ENCODE data around the gene NPR3.

Gene NPR3

GRCh38 chr5:32710550-32711361 is at the start of gene NPR3:
Gene NPR3, plus strand, starts transcription at chr5:32711321. Its CDS starts 456 bp downstream, at chr5:32711777.
- no peak for DNase-seq (ENCODE audit: low read depth)

- no peak for DNase-seq (ENCODE audit: low read depth)
Measured at GRCh38 chr5:32664523-32664922, 46.6 kb upstream of the NPR3 start.

GRCh38 chr5:32668552-32668951 is 42.6 kb upstream of the NPR3 start:
- DNase-seq (ENCODE audit: low read depth) = no peak

GRCh38 chr5:32673272-32673671 is 37.8 kb upstream of the NPR3 start:
- no peak for DNase-seq (ENCODE audit: low read depth)

DNA sequence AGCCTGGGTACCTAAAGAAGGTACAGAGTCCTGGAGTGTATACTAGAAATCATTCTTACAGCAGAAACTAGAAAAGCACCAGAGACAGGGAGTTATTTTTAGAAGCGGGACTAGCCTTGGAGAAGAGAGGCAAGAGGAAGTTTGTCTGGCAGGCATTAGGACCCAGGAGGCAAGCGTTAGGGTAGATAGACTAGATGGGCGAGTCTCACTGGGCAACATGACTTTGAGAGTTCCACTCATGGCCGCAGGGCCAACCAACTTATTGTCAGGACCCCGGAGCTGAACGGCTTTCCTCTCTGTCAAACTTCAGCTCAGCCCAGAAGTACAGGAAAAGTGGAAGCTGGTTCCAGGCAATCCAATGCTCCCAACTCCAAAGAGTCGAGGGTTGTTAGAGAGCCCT is 34.1 kb upstream of the NPR3 start:
- DNase-seq (ENCODE audit: low read depth) = no peak

DNA sequence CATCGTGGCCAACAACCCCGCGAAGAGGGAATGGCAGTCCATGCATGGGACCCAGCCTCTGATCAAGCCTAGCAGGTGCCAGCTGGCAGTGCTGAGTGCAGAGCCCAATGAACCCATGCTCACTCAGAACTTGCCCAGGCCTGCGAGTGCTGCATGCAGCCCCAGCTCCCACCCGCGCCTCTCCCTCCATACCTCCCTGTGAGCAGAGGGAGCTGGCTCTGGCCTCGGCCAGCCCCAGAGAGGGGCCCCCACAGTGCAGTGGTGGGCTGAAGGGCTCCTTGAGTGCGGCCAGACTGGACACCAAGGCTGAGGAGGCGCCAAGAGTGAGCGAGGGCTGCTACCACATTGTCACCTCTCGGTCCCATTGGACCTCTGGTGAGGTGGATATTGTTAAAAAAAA is 32.6 kb upstream of the NPR3 start:
- DNase-seq (ENCODE audit: low read depth) = no peak

DNA sequence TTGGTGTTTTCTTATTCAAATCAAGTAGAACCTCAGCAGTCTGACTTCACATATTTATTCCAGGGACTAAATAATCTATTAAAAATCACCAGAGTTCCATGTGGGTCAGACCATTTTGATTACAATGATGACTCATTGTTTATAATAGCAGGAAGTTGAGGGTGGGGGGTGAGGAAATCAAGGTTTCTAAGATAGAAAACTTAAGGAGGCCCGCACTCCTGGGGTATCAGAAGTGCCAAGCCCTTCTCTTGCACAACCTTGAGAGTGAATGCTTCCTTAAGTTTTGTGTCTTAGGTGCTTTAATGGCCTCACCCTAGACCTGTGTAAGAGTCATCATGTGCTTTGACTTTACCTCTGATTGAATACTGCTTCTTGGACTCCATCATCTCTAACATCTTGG is 31.9 kb upstream of the NPR3 start:
- DNase-seq (ENCODE audit: low read depth) = no peak

- no peak for DNase-seq (ENCODE audit: low read depth)
Measured at GRCh38 chr5:32680183-32680582, 30.9 kb upstream of the NPR3 start.

GRCh38 chr5:32683125-32683524 is 28.0 kb upstream of the NPR3 start:
- no peak for DNase-seq (ENCODE audit: low read depth)

GRCh38 chr5:32684260-32684659 is 26.9 kb upstream of the NPR3 start:
- no peak for DNase-seq (ENCODE audit: low read depth)

- DNase-seq (ENCODE audit: low read depth) = no peak
Measured at GRCh38 chr5:32686799-32687498, 24.2 kb upstream of the NPR3 start.

DNA sequence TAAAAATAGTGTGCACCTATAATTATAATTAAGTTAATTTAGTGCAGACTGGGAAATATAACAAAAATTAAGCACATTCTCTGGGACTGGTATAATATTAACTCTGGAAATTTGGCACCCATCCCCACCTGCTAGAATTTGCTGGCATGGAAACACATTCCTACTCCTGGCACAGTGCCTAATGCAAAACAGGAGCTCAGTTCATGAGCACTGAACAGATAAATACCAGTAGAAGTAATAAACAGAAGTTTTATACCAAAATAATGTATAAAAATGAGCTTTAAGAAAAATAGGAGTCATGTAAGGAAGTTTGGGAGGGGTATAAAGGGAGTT is 23.7 kb upstream of the NPR3 start:
- no peak for DNase-seq (ENCODE audit: low read depth)

DNA sequence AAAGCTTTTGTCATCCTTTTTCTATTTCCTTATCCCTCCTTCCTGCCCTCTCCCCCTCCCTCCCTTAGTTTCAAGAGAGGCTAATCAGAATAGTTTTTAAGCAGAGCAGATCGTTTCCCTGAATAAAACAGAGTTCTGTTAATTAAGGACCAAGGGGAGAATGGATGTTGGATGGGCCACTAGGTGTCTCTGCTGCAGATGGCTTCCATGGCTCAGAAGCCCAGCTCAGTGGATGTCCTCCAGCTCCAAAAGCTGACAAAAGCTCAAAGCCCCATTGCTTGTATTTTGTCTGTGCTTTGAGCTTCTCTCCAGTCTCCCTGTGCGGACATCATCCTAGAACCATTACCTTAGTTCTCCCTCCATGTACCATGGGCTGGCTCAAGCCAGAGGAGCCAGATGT is 21.0 kb upstream of the NPR3 start:
- DNase-seq (ENCODE audit: low read depth) = no peak

DNA sequence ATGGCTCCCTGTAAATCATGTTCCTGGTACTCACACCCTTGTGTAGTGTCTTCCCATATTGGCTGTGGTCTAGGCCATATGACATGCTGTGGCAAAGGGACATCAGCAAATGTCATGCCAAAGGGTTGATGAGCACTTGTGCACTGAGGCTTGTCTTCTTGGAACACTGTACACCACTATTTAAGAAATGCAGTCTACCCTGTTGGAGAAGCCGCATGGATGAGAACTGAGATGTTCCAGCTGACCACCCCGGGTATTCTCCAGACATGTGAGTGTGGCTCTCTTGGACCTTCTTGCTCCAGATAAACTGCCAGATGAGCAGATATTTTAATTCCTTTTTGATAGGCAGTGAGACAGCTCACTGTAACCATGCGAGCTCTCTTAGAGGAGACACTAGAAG is 20.5 kb upstream of the NPR3 start:
- no peak for DNase-seq (ENCODE audit: low read depth)

GRCh38 chr5:32692036-32692746 is 18.9 kb upstream of the NPR3 start:
- DNase-seq (ENCODE audit: low read depth) = no peak

DNA sequence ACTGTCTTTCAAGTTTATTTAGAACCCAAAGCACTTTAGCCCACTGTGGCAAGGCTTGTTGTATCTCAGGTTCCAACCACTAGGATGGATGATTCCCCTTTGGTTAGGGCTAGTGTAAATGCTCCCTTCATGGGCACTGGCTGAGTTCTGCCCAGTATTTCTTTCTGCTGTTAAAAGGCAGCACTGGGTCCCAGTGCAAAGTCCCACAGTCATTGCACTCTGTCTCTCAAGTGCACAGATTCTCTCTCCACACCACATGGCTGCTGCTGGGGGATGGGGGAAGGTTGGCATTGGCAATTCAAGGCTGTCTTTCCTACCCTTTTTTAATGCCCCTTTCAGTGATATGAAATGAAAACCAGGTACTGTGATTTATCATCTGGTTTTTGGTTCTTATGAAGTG is 7.2 kb upstream of the NPR3 start:
- no peak for DNase-seq (ENCODE audit: low read depth)

- DNase-seq (ENCODE audit: low read depth) = no peak
Measured at GRCh38 chr5:32707418-32707997, 3.6 kb upstream of the NPR3 start.

- DNase-seq (ENCODE audit: low read depth) = no peak
Measured at GRCh38 chr5:32708949-32709348, 2.2 kb upstream of the NPR3 start.

DNA sequence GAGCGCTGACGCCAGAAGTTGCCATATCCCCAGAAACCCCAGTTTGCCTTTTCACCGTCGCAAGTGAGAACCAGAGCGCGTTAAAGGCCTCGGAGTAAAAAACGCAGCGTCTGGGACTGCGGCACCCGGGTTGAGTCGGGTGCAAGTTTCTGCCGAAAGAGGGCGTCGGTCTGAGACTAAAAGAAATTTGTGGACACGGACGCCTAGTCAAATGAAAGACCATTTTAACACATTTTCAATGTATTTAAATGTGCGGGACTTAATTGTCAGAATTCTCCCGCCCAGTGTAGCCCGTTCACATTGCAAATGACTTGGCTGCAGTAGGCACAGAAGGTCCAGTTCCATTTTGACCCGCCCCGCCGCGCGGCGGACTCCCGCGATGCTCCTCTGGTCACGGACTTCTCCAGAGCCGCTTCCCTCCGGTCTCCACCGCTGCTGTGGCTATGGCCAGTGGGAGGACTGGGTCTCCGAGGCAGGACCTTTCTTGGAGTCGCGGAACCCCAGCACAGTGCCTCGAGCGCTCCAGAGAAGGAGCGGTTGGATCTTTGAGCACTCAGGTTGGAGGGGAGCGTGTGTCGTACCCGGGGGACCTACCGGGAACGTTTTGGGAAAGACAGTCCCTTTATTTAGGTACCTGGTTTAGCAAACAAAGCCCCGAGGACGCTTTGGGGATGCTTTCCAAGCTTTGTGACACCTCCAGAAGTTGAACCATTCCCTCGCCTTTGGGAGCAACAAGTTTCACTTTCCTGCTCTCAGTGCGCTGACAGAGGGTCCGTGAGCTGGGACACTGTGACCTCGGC is 1.2 kb upstream of the NPR3 start:
- DNase-seq (ENCODE audit: low read depth) = no peak

DNA sequence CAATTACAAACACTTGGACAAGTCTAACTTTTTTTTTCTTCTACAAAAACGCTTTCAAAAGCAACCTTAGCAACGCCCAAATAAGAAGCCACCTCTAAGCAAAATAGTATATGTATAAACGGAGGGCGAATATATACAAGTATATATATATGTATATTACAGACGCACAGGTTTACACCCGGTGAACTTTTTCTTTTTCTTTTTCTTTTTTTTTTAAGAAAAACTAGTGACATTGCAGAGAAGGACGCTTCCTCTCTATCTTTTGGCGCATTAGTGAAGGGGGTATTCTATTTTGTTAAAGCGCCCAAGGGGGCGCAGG is 200 bp downstream of the NPR3 start:
- DNase-seq (ENCODE audit: low read depth) = no peak

GRCh38 chr5:32711681-32712480 is 760 bp downstream of the NPR3 start:
- DNase-seq (ENCODE audit: low read depth) = no peak

Measured in stimulated activated CD8-positive, alpha-beta memory T cell treated with anti-CD3 and anti-CD28 coated beads, Interleukin-12 subunit alpha, Interleukin-12 subunit beta, amount 100 ng/mL, for 1 hour (primary cell).